ENCODE measurements around the gene HLTF. TPM values are rescaled to one million over a fixed set of nuclear protein-coding genes. Genes with fewer than 3 reads are reported as not detected.

Gene HLTF
- total and polyA plus RNA-seq, 2 of the 13 experiments (the other 11 are each of a cell fraction or from before 2014, with no cell fraction given): 12.0 to 22.9 TPM

GRCh38 chr3:149037684-149038083, 48.6 kb downstream of the HLTF start (continued):
- peak; percentile 58; the same call in 1 of the 2 replicates for TF ChIP-seq KDM6A (CRISPR knock-in tag; IDR thresholded peaks at IDR 0.05; ENCODE audit: low read depth)
- TF ChIP-seq SOX6 (IDR thresholded peaks at IDR 0.05): no peak
- TF ChIP-seq SOX6 (CRISPR knock-in tag; IDR thresholded peaks at IDR 0.05): peak; percentile 47; the same call in 1 of the 2 replicates
- peak; percentile 59; the same call in 1 of the 2 replicates for TF ChIP-seq SALL1 (CRISPR knock-in tag; IDR thresholded peaks at IDR 0.05)
- TF ChIP-seq GPBP1L1 (CRISPR knock-in tag; IDR thresholded peaks at IDR 0.05): no peak
- TF ChIP-seq ADNP (CRISPR knock-in tag; IDR thresholded peaks at IDR 0.05): 0 out of 2 replicates have a peak, but pooled peaks have one; percentile 19
- TF ChIP-seq MBNL3 (CRISPR knock-in tag; conservative IDR thresholded peaks at IDR 0.05): no peak
- TF ChIP-seq RXRB (CRISPR knock-in tag; IDR thresholded peaks at IDR 0.05; ENCODE audit: borderline replicate concordance): peak; percentile 92
- TF ChIP-seq SOX13 (IDR thresholded peaks at IDR 0.05): no peak
- peak in 1 of 2 experiments; percentile 42; a peak in 1 of 4 replicates for TF ChIP-seq SOX13 (CRISPR knock-in tag; conservative IDR thresholded peaks at IDR 0.05 in 1 of 2, IDR thresholded peaks at IDR 0.05 in 1 of 2)
- peak; percentile 25; the same call in 1 of the 2 replicates for TF ChIP-seq YEATS4 (CRISPR knock-in tag; IDR thresholded peaks at IDR 0.05; ENCODE audit: borderline replicate concordance)
- no peak for TF ChIP-seq ZNF280B (CRISPR knock-in tag; IDR thresholded peaks at IDR 0.05; ENCODE audit: borderline replicate concordance)
- no peak for TF ChIP-seq DMTF1 (CRISPR knock-in tag; IDR thresholded peaks at IDR 0.05)
- TF ChIP-seq TEAD3 (CRISPR knock-in tag; optimal IDR thresholded peaks at IDR 0.05; ENCODE audit: borderline replicate concordance): peak; percentile 67
- TF ChIP-seq ZMYM2 (CRISPR knock-in tag; IDR thresholded peaks at IDR 0.05): no peak; the same call in 1 of the 2 replicates
- TF ChIP-seq ZKSCAN5 (CRISPR knock-in tag; IDR thresholded peaks at IDR 0.05): no peak
- peak; percentile 73 for TF ChIP-seq MED1 (CRISPR knock-in tag; IDR thresholded peaks at IDR 0.05)
- peak; percentile 82; the same call in 1 of the 2 replicates for TF ChIP-seq HOMEZ (CRISPR knock-in tag; IDR thresholded peaks at IDR 0.05; ENCODE audit: low read depth)
